Ramos (cell line): Measurements from ENCODE around the gene ZNF394.
"Not testable (repeated sequence)": the region's sequence is repeated elsewhere in the genome, so short reads cannot be mapped to it uniquely, and the experiment has no call there.

ENCODE experiments used
- in situ Hi-C: fragments of 300-500 bp; cut with MboI; formaldehyde crosslinking; loops from one replicate; pipeline ENCODE4 v1.14.3; 2022; ENCODE audit warnings: low sequenced_read_pairs; ENCODE audit not compliant: unreplicated experiment

Gene ZNF394

GRCh38 chr7:99499721-99500636 lies at the start of gene ZNF394:
Gene ZNF394 (minus strand): TSS chr7:99500281. CDS start chr7:99500093, 188 bp downstream.
- in situ Hi-C loops, result no loop called here

- in situ Hi-C loops, result not testable (repeated sequence)
Observed at GRCh38 chr7:99549545-99549944, 49.5 kb upstream of the ZNF394 start.

GRCh38 chr7:99545308-99545707 lies 45.2 kb upstream of the ZNF394 start:
- in situ Hi-C loops, result not testable (repeated sequence)

- in situ Hi-C loops, result no loop called here
Observed at GRCh38 chr7:99543916-99544315, 43.8 kb upstream of the ZNF394 start.

- in situ Hi-C loops, result no loop called here
Observed at GRCh38 chr7:99543081-99543671, 43.1 kb upstream of the ZNF394 start.

- in situ Hi-C loops, result no loop called here
Observed at GRCh38 chr7:99541212-99541611, 41.1 kb upstream of the ZNF394 start.

GRCh38 chr7:99540542-99540941 lies 40.5 kb upstream of the ZNF394 start:
- in situ Hi-C loops, result no loop called here

- in situ Hi-C loops, result no loop called here
Observed at GRCh38 chr7:99539213-99539811, 39.2 kb upstream of the ZNF394 start.

- in situ Hi-C loops, result no loop called here
Observed at GRCh38 chr7:99535667-99536066, 35.6 kb upstream of the ZNF394 start.

GRCh38 chr7:99531354-99531765 lies 31.3 kb upstream of the ZNF394 start:
- in situ Hi-C loops, result no loop called here

- in situ Hi-C loops, result no loop called here
Observed at GRCh38 chr7:99525713-99526440, 25.8 kb upstream of the ZNF394 start.

GRCh38 chr7:99521399-99521798 lies 21.3 kb upstream of the ZNF394 start:
- in situ Hi-C loops, result no loop called here

- in situ Hi-C loops, result no loop called here
Observed at GRCh38 chr7:99514050-99514449, 14.0 kb upstream of the ZNF394 start.

GRCh38 chr7:99505324-99505662 lies 5.2 kb upstream of the ZNF394 start:
- in situ Hi-C loops, result no loop called here

GRCh38 chr7:99504603-99505323 lies 4.7 kb upstream of the ZNF394 start, which contains the start of gene ZKSCAN5:
Gene ZKSCAN5 (plus strand): TSS chr7:99504662. CDS start chr7:99506045, 1,383 bp downstream.
- in situ Hi-C loops, result no loop called here

GRCh38 chr7:99504281-99504602 lies 4.2 kb upstream of the ZNF394 start:
- in situ Hi-C loops, result no loop called here

- in situ Hi-C loops, result not testable (repeated sequence)
Observed at GRCh38 chr7:99501236-99501635, 1.2 kb upstream of the ZNF394 start.

GRCh38 chr7:99500637-99501009 lies 542 bp upstream of the ZNF394 start:
- in situ Hi-C loops, result no loop called here

- in situ Hi-C loops, result no loop called here
Observed at GRCh38 chr7:99499371-99499720, 735 bp downstream of the ZNF394 start.

- in situ Hi-C loops, result no loop called here
Observed at GRCh38 chr7:99498546-99498944, 1.5 kb downstream of the ZNF394 start.
